Osteocyte (in vitro differentiated cells): ENCODE measurements around the gene ADAMTS10. TPM values are rescaled to one million over a fixed set of nuclear protein-coding genes. Genes with fewer than 3 reads are reported as not detected.

Experiments used
- DNase-seq: peaks from one replicate; pipeline ENCODE4 v3.0.0; 2021; ENCODE audit warnings: mixed read lengths; ENCODE audit not compliant: unreplicated experiment; ENCODE audit errors: extremely low spot score
- H3K27ac Mint-ChIP-seq: one replicate; pipeline ENCODE4 v1.8.0; 2021; ENCODE audit warnings: mild to moderate bottlenecking, mixed read lengths; ENCODE audit not compliant: unreplicated experiment
- H3K27me3 Mint-ChIP-seq: one replicate; pipeline ENCODE4 v1.8.0; 2021; ENCODE audit warnings: mixed read lengths; ENCODE audit not compliant: unreplicated experiment
- H3K36me3 Mint-ChIP-seq: one replicate; pipeline ENCODE4 v1.8.0; 2021; ENCODE audit warnings: mixed read lengths; ENCODE audit not compliant: unreplicated experiment
- H3K4me1 Mint-ChIP-seq: one replicate; pipeline ENCODE4 v1.8.0; 2021; ENCODE audit warnings: mixed read lengths; ENCODE audit not compliant: unreplicated experiment
- H3K4me3 Mint-ChIP-seq: one replicate; pipeline ENCODE4 v1.8.0; 2021; ENCODE audit warnings: mild to moderate bottlenecking, moderate library complexity, mixed read lengths; ENCODE audit not compliant: unreplicated experiment
- H3K9me3 Mint-ChIP-seq: one replicate; pipeline ENCODE4 v1.8.0; 2021; ENCODE audit warnings: mixed read lengths; ENCODE audit not compliant: unreplicated experiment
- CTCF ChIP-seq: fragments of 200-600 bp; sonication (generic); IDR thresholded peaks from 2 replicates; pipeline ENCODE4 v1.5.0; 2021; ENCODE audit warnings: antibody characterized with exemption, mild to moderate bottlenecking, moderate library complexity
- total RNA-seq: library from RNA; stranded (reverse); gene quantifications from 2 replicates; pipeline ENCODE4 v1.2.1, GENCODE V29; 2021

The ADAMTS10 gene
- total RNA-seq, 1 donor from 2014 or later: 96.2 TPM

DNA sequence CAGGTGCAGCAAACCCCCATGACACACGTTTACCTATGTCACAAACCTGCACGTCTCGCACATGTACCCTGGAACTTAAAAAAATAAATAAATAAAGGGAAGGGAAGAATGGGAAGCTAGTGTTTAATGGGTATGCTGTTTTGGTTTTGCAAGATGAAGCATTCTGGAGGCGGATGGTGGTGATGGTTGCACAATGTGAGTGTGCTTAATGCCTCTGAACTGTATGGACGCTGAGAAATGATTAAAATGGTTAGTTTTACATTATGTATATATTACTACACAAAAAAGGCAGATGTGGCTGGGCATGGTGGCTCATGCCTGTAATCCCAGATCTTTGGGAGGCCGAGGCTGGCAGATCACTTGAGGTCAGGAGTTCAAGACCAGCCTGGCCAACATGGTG is 37.7 kb upstream of the ADAMTS10 start:
- no peak for DNase-seq
- Mint-ChIP-seq H3K27me3 (peaks cover 23% of the 10 kb centered on the region), H3K4me3 (no peak overlapping the region), H3K4me1 (peaks cover 8% of the 10 kb centered on the region), H3K27ac (no peak overlapping the region), H3K9me3 (no peaks in the 10 kb centered on the region), H3K36me3 (no peaks in the 10 kb centered on the region)
- no peak for TF ChIP-seq CTCF

DNA sequence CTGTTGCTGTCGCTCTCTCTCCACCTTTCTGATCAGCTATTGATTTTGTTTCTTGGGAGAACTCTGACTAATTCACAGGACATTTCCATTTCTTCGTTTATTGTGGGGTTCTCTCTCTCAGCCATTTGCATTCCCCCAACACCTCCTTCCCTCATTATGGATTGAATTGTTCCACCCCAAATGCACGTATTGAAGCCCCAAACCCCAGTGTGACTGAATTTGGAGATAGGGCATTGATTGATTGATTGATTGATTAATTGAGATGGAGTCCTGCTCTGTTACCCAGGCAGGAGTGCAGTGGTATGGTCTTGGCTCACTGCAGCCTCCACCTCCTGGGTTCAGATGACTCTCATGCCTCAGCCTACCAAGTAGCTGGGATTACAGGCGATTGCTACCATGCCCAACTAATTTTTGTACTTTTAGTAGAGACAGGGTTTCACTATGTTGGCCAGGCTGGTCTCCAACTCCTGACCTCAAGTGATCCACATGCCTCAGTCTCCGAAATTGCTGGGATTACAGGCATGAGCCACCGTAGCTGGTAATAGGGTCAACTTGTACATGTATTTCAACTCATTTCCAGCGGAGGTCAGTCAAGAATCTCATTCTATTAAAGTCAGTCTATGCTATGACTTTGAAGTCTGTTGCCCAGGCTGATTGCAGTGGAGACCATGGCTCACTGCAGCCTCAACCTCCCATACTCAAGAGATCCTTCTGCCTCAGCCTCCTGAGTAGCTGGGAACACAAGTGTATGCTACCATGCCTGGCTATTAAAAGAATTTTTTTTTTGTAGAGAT is 33.5 kb upstream of the ADAMTS10 start:
- no peak overlapping the region for H3K27ac Mint-ChIP-seq
- H3K36me3 Mint-ChIP-seq: no peaks in the 10 kb centered on the region
- DNase-seq: no peak
- no peak for TF ChIP-seq CTCF
- H3K9me3 Mint-ChIP-seq: no peaks in the 10 kb centered on the region
- no peak overlapping the region for H3K4me3 Mint-ChIP-seq
- H3K27me3 Mint-ChIP-seq: peaks cover 20% of the 10 kb centered on the region
- peaks cover 16% of the 10 kb centered on the region for H3K4me1 Mint-ChIP-seq

- Mint-ChIP-seq H3K27me3 (peaks cover 20% of the 10 kb centered on the region), H3K4me3 (no peak overlapping the region), H3K9me3 (no peaks in the 10 kb centered on the region), H3K36me3 (peaks cover 1% of the 10 kb centered on the region), H3K4me1 (peaks cover 28% of the 10 kb centered on the region), H3K27ac (no peak overlapping the region)
- no peak for TF ChIP-seq CTCF
- DNase-seq: no peak
These were observed 32.0 kb upstream of the ADAMTS10 start for GRCh38 chr19:8642561-8642960.

GRCh38 chr19:8641908-8642547 is 31.5 kb upstream of the ADAMTS10 start:
- Mint-ChIP-seq H3K27me3 (peaks cover 19% of the 10 kb centered on the region), H3K27ac (no peak overlapping the region), H3K4me3 (no peak overlapping the region), H3K36me3 (peaks cover 1% of the 10 kb centered on the region), H3K9me3 (no peaks in the 10 kb centered on the region), H3K4me1 (peaks cover 30% of the 10 kb centered on the region)
- TF ChIP-seq CTCF: peak; percentile 71
- no peak for DNase-seq

- H3K4me3 Mint-ChIP-seq: no peak overlapping the region
- peaks cover 1% of the 10 kb centered on the region for H3K36me3 Mint-ChIP-seq
- no peaks in the 10 kb centered on the region for H3K9me3 Mint-ChIP-seq
- no peak overlapping the region for H3K27ac Mint-ChIP-seq
- H3K4me1 Mint-ChIP-seq: peaks cover 31% of the 10 kb centered on the region
- H3K27me3 Mint-ChIP-seq: peaks cover 14% of the 10 kb centered on the region
- no peak for DNase-seq
- no peak for TF ChIP-seq CTCF
These were observed 30.8 kb upstream of the ADAMTS10 start for GRCh38 chr19:8641221-8641907.
